Germinal center (tissue), 1 donor: Measurements from ENCODE around the gene CNOT1.
"Not testable (repeated sequence)": the region's sequence is repeated elsewhere in the genome, so short reads cannot be mapped to it uniquely, and the experiment has no call there.

Experiments
- DNase-seq: peaks from one replicate; pipeline ENCODE4 v3.0.0; 2012; ENCODE audit warnings: mixed read lengths, low spot score

Gene CNOT1

GRCh38 chr16:58638148-58639036, 8.8 kb upstream of the CNOT1 start:
- DNase-seq = no peak

GRCh38 chr16:58637021-58637420, 7.4 kb upstream of the CNOT1 start:
- DNase-seq = not testable (repeated sequence)

GRCh38 chr16:58636466-58636865, 6.8 kb upstream of the CNOT1 start:
- no peak for DNase-seq

GRCh38 chr16:58635502-58635901, 5.9 kb upstream of the CNOT1 start:
- no peak for DNase-seq

GRCh38 chr16:58634265-58634802, 4.7 kb upstream of the CNOT1 start:
- no peak for DNase-seq

- DNase-seq = peak; percentile 31
Measured at GRCh38 chr16:58628845-58629732, 537 bp downstream of the CNOT1 start.

- no peak for DNase-seq
Measured at GRCh38 chr16:58624209-58624608, 5.4 kb downstream of the CNOT1 start.

DNA sequence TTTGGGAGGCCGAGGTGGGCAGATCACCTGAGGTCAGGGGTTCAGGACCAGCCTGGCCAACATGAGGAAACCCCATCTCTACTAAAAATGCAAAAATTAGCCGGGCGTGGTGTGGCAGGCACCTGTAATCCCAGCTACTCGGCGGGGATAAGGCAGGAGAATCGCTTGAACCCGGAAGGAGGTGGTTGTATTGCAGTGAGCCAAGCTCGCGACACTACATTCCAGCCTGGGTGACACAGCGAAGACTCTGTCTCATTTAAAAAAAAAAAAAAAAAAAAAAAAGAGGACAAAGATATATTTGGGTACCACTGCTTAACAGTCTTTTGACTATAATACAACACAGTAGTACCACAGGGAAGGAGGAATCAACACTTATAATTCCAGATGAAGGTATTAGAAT, 9.2 kb downstream of the CNOT1 start:
- DNase-seq = no peak

GRCh38 chr16:58615280-58615679, 14.3 kb downstream of the CNOT1 start:
- no peak for DNase-seq

DNA sequence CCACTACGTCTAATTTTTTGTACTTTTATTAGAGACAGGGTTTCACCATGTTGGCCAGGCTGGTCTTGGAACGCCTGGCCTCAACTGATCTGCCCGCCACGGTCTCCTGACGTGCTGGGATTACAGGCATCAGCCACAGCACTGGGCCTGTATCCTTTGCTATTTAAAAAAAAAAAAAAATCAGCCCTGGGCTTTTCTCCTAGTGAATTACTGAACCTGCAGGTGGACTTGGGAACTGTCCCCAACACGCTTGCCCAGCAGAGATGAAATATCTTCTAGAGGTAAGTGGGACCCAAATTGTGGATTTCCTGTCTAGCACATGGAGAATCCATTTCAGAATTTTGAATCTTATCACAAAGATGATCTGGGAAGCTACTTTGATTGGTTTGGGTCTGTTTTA, 14.8 kb downstream of the CNOT1 start:
- no peak for DNase-seq

- no peak for DNase-seq
Measured at GRCh38 chr16:58614212-58614611, 15.4 kb downstream of the CNOT1 start.

- not testable (repeated sequence) for DNase-seq
Measured at GRCh38 chr16:58612965-58613364, 16.7 kb downstream of the CNOT1 start.

GRCh38 chr16:58608601-58609136, 21.0 kb downstream of the CNOT1 start:
- no peak for DNase-seq

GRCh38 chr16:58605562-58605961, 24.1 kb downstream of the CNOT1 start:
- DNase-seq = no peak

DNA sequence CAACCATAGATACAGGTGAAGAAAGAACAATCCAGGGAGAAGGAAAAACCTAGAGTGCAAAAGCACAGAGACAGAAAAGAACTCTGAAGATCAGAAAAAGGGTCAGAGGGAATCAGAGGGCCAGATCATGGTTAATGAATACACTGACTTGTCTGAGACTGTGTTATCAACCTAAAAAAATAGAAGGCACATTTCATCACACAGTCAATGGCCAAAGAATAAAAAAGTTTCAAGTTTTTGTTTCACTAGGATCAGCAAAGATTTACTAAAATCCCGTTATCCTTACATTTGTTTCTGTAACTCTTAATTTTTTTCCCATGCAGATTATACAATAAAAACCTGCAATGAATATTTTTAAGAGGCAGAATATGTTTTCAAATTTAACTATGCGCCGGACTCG, 38.5 kb downstream of the CNOT1 start:
- no peak for DNase-seq

DNA sequence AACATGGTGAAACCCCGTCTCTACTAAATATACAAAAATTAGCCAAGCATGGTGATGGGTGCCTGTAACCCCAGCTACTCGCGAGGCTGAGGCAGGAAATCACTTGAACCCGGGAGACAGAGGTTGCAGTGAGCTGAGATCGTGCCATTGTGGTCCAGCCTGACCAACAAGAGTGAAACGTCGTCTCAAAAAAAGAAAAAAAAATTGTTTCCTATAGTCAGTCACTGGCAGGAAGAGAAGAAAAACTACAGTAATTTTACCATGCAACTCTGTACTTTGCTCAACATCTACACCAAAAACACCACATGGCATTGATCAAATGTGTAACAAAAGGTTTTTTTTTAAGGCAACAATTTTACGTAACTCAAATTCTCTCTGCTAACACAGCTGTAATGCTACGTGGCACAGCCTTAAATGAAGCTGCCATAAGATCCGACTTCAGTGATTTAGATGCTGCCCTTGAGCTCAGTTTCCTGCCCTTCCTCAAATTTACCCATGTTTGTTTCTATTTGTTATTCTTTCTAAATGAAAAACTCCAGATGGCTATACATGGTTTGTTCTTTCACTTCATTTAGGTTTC, 40.2 kb downstream of the CNOT1 start:
- no peak for DNase-seq

DNA sequence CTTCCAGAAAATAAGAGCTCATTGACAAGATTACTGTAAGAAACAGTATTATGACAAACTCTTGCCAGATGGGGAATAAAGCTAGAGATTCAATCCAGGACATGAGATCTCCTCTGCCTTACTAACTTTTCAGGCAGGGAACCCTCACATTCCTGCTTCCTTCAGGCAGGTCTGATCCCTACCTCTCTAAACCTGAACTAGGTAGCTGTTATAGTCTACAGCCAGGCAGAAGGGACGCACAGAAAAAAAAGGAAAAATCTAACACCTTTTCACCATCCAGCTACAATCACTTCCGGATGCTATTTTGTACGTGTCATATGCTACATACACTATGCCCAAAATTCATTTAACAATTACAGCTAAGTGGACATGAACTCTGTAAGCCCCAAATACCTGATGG, 41.2 kb downstream of the CNOT1 start:
- no peak for DNase-seq

DNA sequence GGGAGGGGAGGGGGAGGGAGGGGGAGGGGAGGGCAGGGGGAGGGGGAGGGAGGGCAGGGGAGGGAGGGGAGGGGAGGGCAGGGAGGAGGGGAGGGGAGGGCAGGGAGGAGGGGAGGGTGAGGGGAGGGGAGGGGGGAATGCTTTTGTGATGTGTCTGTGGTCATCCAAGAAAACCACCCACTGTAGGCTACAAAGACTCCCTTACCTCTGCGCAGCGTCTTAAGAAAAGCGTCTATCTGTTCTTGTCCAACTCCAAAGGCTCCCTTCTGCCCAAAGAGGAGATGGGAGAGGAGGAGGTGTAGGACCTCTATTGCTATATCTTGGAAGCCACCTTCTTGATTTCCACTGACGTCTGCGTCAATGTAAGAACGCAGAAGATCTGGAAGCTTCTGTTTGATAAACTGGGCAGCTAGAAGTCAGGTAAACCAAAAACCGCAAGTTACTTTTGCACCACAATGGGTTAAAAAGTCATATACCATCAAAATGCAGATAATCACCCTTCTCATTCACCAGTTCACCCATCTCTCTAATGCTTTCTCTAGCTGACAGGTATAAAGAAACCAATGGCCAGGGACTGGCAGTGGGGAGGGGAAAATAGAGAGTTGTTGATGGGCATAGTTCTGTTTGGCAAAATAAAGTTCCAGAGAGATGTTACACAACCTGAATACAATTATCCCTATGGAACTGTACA, 43.1 kb downstream of the CNOT1 start:
- no peak for DNase-seq

- DNase-seq = no peak
Measured at GRCh38 chr16:58584831-58585505, 44.7 kb downstream of the CNOT1 start.

- DNase-seq = no peak
Measured at GRCh38 chr16:58582971-58583765, 46.5 kb downstream of the CNOT1 start.
